M059J (cell line): ENCODE results near the gene BCL6. TPM values are rescaled to one million over a fixed set of nuclear protein-coding genes. Genes with fewer than 3 reads are reported as not detected.

Experiments used
- DNase-seq: peaks from one replicate; pipeline ENCODE4 v3.0.0-alpha.2; 2012; ENCODE audit warnings: low read depth
- total RNA-seq: library from RNA; depleted of rRNA; stranded (reverse); fragments of >200 nt; shearing (Covaris generic); gene quantifications from 2 replicates; pipeline ENCODE4 v1.2.3, GENCODE V29; 2014

BCL6 gene
- total RNA-seq, 1 experiment from 2014 or later = 19.2 TPM

- DNase-seq = no peak
Measured at GRCh38 chr3:187762792-187763191, 17.5 kb upstream of the BCL6 start.

- no peak for DNase-seq
Measured at GRCh38 chr3:187759601-187760000, 14.3 kb upstream of the BCL6 start.

- no peak for DNase-seq
Measured at GRCh38 chr3:187758318-187758955, 13.2 kb upstream of the BCL6 start.

- DNase-seq = no peak
Measured at GRCh38 chr3:187753516-187753915, 8.2 kb upstream of the BCL6 start.

- DNase-seq = no peak
Measured at GRCh38 chr3:187750513-187751123, 5.3 kb upstream of the BCL6 start.

GRCh38 chr3:187750006-187750512 is 4.8 kb upstream of the BCL6 start:
- DNase-seq = no peak

GRCh38 chr3:187748050-187748481 is 2.8 kb upstream of the BCL6 start:
- peak; percentile 89 for DNase-seq

GRCh38 chr3:187747506-187747905 is 2.2 kb upstream of the BCL6 start:
- no peak for DNase-seq

GRCh38 chr3:187746442-187747281 is 1.4 kb upstream of the BCL6 start:
- DNase-seq = peak; percentile 51

- peak; percentile 15 for DNase-seq
Measured at GRCh38 chr3:187746059-187746441, 782 bp upstream of the BCL6 start.

GRCh38 chr3:187744169-187745151 is 808 bp downstream of the BCL6 start:
- peak; percentile 69 for DNase-seq

GRCh38 chr3:187743195-187744141 is 1.8 kb downstream of the BCL6 start:
- DNase-seq = peak; percentile 62

- DNase-seq = peak; percentile 78
Measured at GRCh38 chr3:187742351-187743171, 2.7 kb downstream of the BCL6 start.

- peak; percentile 85 for DNase-seq
Measured at GRCh38 chr3:187741403-187742350, 3.6 kb downstream of the BCL6 start.

GRCh38 chr3:187740421-187741399 is 4.6 kb downstream of the BCL6 start:
- peak; percentile 85 for DNase-seq

GRCh38 chr3:187739561-187740332 is 5.5 kb downstream of the BCL6 start:
- DNase-seq = peak; percentile 93
